ENCODE measurements around the gene LTBP2.

Gene LTBP2

GRCh38 chr14:74611650-74612349 is at the start of gene LTBP2:
Gene LTBP2, minus strand, starts transcription at chr14:74612237. Its CDS starts 293 bp downstream, at chr14:74611944.
- DNase-seq, result no peak

- no peak for DNase-seq
Observed at GRCh38 chr14:74660863-74661262, 48.8 kb upstream of the LTBP2 start.

- no peak for DNase-seq
Observed at GRCh38 chr14:74660167-74660566, 48.1 kb upstream of the LTBP2 start.

- DNase-seq, result no peak
Observed at GRCh38 chr14:74658535-74659131, 46.6 kb upstream of the LTBP2 start.

- no peak for DNase-seq
Observed at GRCh38 chr14:74656964-74657363, 44.9 kb upstream of the LTBP2 start.

- DNase-seq, result no peak
Observed at GRCh38 chr14:74655599-74656395, 43.8 kb upstream of the LTBP2 start.

- no peak for DNase-seq
Observed at GRCh38 chr14:74654931-74655330, 42.9 kb upstream of the LTBP2 start.

GRCh38 chr14:74653386-74654138 is 41.5 kb upstream of the LTBP2 start:
- peak in 13 of 56 donors; percentile 6 to 33 (median 17) for DNase-seq

GRCh38 chr14:74652541-74652940 is 40.5 kb upstream of the LTBP2 start:
- no peak for DNase-seq

GRCh38 chr14:74650927-74651686 is 39.1 kb upstream of the LTBP2 start:
- DNase-seq, result no peak

GRCh38 chr14:74649673-74650072 is 37.6 kb upstream of the LTBP2 start:
- no peak for DNase-seq

- DNase-seq, result no peak
Observed at GRCh38 chr14:74649167-74649566, 37.1 kb upstream of the LTBP2 start.

GRCh38 chr14:74648601-74649000 is 36.6 kb upstream of the LTBP2 start:
- no peak for DNase-seq

GRCh38 chr14:74647678-74648461 is 35.8 kb upstream of the LTBP2 start:
- peak in 6 of 56 donors; percentile 1 to 31 (median 10) for DNase-seq

- no peak for DNase-seq
Observed at GRCh38 chr14:74647061-74647677, 35.1 kb upstream of the LTBP2 start.

GRCh38 chr14:74645756-74646470 is 33.9 kb upstream of the LTBP2 start:
- no peak for DNase-seq

- no peak for DNase-seq
Observed at GRCh38 chr14:74645244-74645643, 33.2 kb upstream of the LTBP2 start.

- DNase-seq, result no peak
Observed at GRCh38 chr14:74641601-74642391, 29.8 kb upstream of the LTBP2 start.
